GM12872 (cell line): ENCODE measurements around the gene FERMT3.

ENCODE experiments used
- CTCF ChIP-seq: IDR thresholded peaks from 3 replicates; pipeline ENCODE4 v1.5.1; 2011; ENCODE audit warnings: low read depth, mild to moderate bottlenecking, low read length, moderate library complexity; ENCODE audit not compliant: insufficient read depth

FERMT3 gene

GRCh38 chr11:64196626-64197025, 9.9 kb upstream of the FERMT3 start:
- TF ChIP-seq CTCF = no peak

GRCh38 chr11:64198511-64198910, 8.0 kb upstream of the FERMT3 start:
- no peak for TF ChIP-seq CTCF

GRCh38 chr11:64201543-64201942, 5.0 kb upstream of the FERMT3 start:
- no peak for TF ChIP-seq CTCF

- TF ChIP-seq CTCF = no peak
Observed at GRCh38 chr11:64202992-64203391, 3.5 kb upstream of the FERMT3 start.

GRCh38 chr11:64203421-64204079, 3.0 kb upstream of the FERMT3 start:
- no peak for TF ChIP-seq CTCF

- TF ChIP-seq CTCF = no peak
Observed at GRCh38 chr11:64204080-64204440, 2.5 kb upstream of the FERMT3 start.

- TF ChIP-seq CTCF = peak; percentile 78
Observed at GRCh38 chr11:64204464-64204989, 2.0 kb upstream of the FERMT3 start.
